Occipital lobe (tissue), 2 donors: Measurements from ENCODE around the gene TSPAN1. TPM values are rescaled to one million over a fixed set of nuclear protein-coding genes. Genes with fewer than 3 reads are reported as not detected.

Source experiments
- DNase-seq: peaks from one replicate; lab custom pipeline; 2025; lab: John Stamatoyannopoulos, UW
- total RNA-seq: library from RNA; depleted of rRNA; stranded (reverse); fragments of >200 nt; gene quantifications from one replicate; pipeline ENCODE4 v1.2.3, GENCODE V29; 2014

TSPAN1 gene, protein sequence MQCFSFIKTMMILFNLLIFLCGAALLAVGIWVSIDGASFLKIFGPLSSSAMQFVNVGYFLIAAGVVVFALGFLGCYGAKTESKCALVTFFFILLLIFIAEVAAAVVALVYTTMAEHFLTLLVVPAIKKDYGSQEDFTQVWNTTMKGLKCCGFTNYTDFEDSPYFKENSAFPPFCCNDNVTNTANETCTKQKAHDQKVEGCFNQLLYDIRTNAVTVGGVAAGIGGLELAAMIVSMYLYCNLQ
- total RNA-seq = 0.31 TPM

GRCh38 chr1:46174448-46175231, at the start of gene TSPAN1:
TSPAN1 (plus strand) TSS chr1:46175087; CDS start chr1:46181108, 6,021 bp downstream.
- DNase-seq = peak; percentile 54

DNA sequence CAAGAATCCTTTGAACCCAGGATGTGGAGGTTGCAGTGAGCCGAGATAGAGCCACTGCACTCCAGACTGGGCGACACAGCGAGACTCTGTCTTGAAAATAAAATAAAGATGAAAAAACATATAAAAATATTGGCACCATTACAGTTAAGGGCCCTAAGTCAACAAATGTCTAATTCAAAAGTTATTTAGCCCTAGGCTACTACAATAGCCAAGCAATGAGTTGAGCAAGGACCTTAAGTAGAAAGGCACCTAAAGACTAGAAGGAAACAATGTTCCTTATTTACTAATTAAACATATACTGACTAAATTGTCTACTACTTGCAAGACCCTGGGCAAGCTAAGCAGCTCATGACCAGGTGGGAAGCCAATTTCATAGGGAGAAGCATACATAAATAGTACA, 46.5 kb upstream of the TSPAN1 start:
- DNase-seq = no peak

DNA sequence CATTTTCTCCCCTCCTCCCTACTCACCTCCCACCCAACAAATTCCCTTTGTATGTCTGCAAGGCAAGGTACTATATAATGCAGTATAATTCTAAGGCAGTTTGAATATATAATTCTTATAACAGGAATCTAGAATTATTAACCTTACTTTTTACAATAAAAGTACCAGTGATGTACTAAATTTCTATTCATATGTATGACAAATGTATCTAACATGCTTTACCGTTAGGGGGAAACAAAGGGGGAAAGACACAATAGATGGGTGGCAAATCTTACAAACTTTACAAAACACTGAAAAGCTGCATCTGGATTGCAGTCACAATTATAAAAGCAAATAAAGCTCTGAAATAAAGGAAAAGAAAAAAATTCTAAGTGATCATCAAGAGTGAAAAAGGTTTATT, 44.8 kb upstream of the TSPAN1 start:
- DNase-seq = no peak

DNA sequence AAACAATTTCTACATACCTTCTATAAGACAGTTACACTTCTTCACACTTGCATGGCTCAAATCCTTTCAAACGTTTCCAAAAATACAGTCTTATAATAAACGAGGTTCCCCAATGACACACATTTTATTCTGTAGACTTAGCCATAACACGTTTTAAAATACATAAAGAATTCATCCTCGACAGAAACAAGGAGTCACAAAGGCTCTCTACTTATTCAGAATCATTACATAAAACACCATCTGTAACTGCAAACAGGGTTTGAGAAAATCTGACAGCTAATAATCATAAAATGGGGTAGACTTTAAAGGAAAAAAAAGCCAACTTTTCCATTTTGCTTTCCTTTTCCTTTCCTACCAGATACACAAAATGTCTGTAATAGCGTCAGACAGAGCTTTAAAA, 44.3 kb upstream of the TSPAN1 start:
- no peak for DNase-seq

DNA sequence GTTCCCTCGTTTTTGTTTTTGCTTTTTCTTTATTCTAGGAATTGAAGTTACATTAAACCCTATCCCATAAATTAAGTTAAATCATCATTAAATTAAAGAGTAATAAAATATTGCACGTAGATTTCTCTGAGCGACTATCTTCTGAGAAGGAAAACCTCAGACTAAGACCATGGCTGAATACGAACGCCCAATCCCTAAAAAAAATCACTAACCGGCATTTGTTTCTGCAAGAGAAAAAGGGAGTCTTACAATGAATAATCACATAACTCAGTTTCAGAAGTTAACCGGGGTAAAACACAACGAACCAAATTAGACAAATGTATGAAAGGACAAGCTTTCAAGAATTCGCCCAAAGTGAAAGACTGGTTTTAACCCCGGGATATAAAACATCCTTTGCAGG, 43.8 kb upstream of the TSPAN1 start:
- DNase-seq = no peak

- DNase-seq = no peak
Observed at GRCh38 chr1:46131712-46132528, 43.0 kb upstream of the TSPAN1 start.

- DNase-seq = peak; percentile 98
Observed at GRCh38 chr1:46132529-46133180, 42.2 kb upstream of the TSPAN1 start, which contains the start of gene PIK3R3. PIK3R3 (minus strand) TSS chr1:46132629; CDS start chr1:46131952, 677 bp downstream.

- DNase-seq = no peak
Observed at GRCh38 chr1:46133181-46133658, 41.7 kb upstream of the TSPAN1 start.

DNA sequence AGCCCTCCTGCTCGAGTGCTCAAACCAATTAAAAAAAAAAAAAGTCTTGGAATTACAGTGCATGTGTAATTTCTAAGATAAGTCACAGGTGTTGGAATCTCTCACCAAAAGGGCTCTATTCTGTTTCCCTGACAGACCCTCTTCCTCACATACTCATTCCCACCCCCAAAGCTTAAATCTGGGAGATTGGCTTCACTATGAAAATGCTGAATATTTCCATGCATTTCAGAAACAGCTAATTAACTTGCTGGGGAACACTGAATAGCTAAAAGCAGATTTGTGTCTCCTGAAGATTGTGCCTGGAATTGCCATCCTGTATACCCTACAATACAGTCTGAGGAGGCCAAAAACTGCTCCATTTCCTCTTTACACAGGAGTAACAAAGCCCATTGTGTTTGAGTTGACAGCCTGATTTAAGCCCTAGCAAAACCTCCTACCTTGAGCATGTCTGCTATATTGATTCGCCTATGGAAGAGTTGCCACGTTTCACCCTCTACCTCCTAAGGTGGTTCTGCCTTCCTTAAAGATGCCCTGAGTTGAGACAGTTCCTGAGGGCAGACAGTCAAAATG, 41.0 kb upstream of the TSPAN1 start:
- DNase-seq = no peak

GRCh38 chr1:46134660-46135331, 40.1 kb upstream of the TSPAN1 start:
- DNase-seq = no peak

- no peak for DNase-seq
Observed at GRCh38 chr1:46136711-46137110, 38.2 kb upstream of the TSPAN1 start.

GRCh38 chr1:46137916-46138315, 37.0 kb upstream of the TSPAN1 start:
- DNase-seq = no peak

- DNase-seq = no peak
Observed at GRCh38 chr1:46148318-46148717, 26.6 kb upstream of the TSPAN1 start.

- no peak for DNase-seq
Observed at GRCh38 chr1:46150085-46150484, 24.8 kb upstream of the TSPAN1 start.

DNA sequence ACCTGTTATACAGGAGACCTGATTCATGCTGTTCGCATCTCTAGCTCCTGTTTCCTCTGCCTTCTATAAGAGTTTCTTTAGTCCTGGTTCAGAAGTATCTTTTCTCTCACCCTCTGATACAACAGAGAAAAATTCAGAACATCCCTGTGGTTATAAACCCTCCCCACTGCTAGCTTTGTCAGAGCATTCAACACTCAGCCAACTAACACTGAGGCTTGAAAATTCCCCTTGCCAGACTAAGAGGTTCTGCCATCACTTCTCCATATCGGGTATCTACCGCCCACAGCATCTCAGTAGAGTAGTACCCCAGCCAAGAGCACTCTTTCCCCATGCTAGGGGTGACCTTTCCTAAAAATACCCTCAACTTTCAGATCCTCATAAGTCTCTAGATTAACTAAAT, 22.9 kb upstream of the TSPAN1 start:
- no peak for DNase-seq

DNA sequence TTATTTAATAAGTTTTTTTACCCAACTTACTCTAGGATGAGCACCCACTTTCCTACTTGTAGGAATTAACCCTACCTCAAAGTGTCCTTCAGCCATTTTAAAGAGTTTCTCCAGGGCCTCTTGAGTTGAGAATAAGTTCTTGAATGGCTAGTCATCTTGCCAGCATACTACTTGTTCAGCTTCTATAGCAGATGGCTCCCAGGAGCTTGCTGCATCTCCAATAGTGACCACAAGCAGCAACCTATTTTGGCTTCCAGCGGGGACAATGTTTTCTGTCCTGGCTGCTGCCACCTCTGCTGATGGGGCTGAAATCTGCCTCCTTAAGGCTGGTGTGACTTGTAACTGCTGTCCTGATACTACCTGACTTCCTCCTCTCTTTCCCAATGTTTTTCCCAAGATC, 21.7 kb upstream of the TSPAN1 start:
- no peak for DNase-seq

DNA sequence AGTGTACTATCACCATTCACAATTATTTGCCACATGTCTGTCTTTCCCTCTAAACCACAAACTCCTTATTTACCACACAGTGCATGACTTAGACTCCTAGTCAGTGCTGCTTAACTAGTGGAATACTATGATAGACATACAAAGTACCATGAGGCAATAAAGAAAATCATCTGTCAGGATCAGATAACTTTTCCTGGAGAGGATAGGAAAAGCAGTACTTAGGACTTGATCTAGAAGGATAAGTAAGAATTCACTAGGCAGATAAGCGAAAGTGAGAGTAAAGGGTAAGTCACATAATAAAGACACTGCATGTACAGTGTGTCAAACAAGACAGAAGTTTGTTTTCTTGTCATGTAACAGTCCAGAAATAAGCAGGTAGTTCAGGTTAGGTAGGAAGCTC, 21.2 kb upstream of the TSPAN1 start:
- no peak for DNase-seq

- DNase-seq = no peak
Observed at GRCh38 chr1:46157916-46158311, 17.0 kb upstream of the TSPAN1 start.

GRCh38 chr1:46158312-46159281, 16.3 kb upstream of the TSPAN1 start:
- no peak for DNase-seq
